Measurements from ENCODE around the gene SGCA. TPM values are rescaled to one million over a fixed set of nuclear protein-coding genes. Genes with fewer than 3 reads are reported as not detected.
A peak's percentile ranks its signal among the peaks of the same experiment; 100 is the strongest.

The SGCA gene
- total RNA-seq, 2 experiments from 2014 or later: 0.57 to 1.1 TPM

GRCh38 chr17:50148226-50149090 lies 17.3 kb upstream of the SGCA start:
- H3K4me1 ChIP-seq (ENCODE audit: insufficient read depth, low read length, poor library complexity, severe bottlenecking): peaks cover 49% of the 10 kb centered on the region
- peak overlapping the region; percentile 87 for H3K27ac ChIP-seq (ENCODE audit: low read depth, low read length, poor library complexity, severe bottlenecking)
- BruUV-seq (replicated peaks): no TSS peak
- peaks cover 59% of the 10 kb centered on the region for H3K79me2 ChIP-seq (ENCODE audit: insufficient read depth, low read depth, low read length)
- H3K4me2 ChIP-seq (ENCODE audit: low read length): peak overlapping the region; percentile 95
- no peaks in the 10 kb centered on the region for H3K9me2 ChIP-seq (ENCODE audit: insufficient read depth, low read length)
- H4K20me1 ChIP-seq (ENCODE audit: insufficient read depth, low read length): peaks cover 22% of the 10 kb centered on the region
- H3K4me3 ChIP-seq (ENCODE audit: low read depth, low read length, poor library complexity, severe bottlenecking): peak overlapping the region; percentile 89
- CTCF ChIA-PET (ENCODE audit: unreplicated experiment): interaction anchor here (0.5 kb wide), 1 partner anchor 20 kb away, joined by 3 read pairs; no protein-coding TSS in a partner anchor
- H2AFZ ChIP-seq (ENCODE audit: low read length): no peak overlapping the region
- H3K36me3 ChIP-seq (ENCODE audit: insufficient read depth, low read length): peaks cover 55% of the 10 kb centered on the region
- no peaks in the 10 kb centered on the region for H3K9me3 ChIP-seq (ENCODE audit: low read length)
- intact Hi-C loops (cut with micrococcal nuclease; ENCODE audit: unreplicated experiment): no loop called here
- POLR2A ChIA-PET: no interaction called here
- peak; percentile 84 for DNase-seq (ENCODE audit: low spot score)
- TF ChIP-seq EZH2phosphoT487 (IDR thresholded peaks at IDR 0.05; ENCODE audit: borderline replicate concordance, low read depth, low read length): no peak
- TF ChIP-seq CTCF (conservative IDR thresholded peaks at IDR 0.05; ENCODE audit: low read length): no peak

GRCh38 chr17:50149091-50149416 lies 16.8 kb upstream of the SGCA start:
- ChIA-PET POLR2A (no interaction called here), CTCF (ENCODE audit: unreplicated experiment) (no interaction called here)
- H3K27ac ChIP-seq (ENCODE audit: low read depth, low read length, poor library complexity, severe bottlenecking): peak overlapping the region; percentile 87
- no peaks in the 10 kb centered on the region for H3K9me2 ChIP-seq (ENCODE audit: insufficient read depth, low read length)
- H3K4me2 ChIP-seq (ENCODE audit: low read length): peak overlapping the region; percentile 95
- H3K9me3 ChIP-seq (ENCODE audit: low read length): no peaks in the 10 kb centered on the region
- peaks cover 49% of the 10 kb centered on the region for H3K36me3 ChIP-seq (ENCODE audit: insufficient read depth, low read length)
- BruUV-seq (replicated peaks): no TSS peak
- peaks cover 50% of the 10 kb centered on the region for H3K4me1 ChIP-seq (ENCODE audit: insufficient read depth, low read length, poor library complexity, severe bottlenecking)
- H2AFZ ChIP-seq (ENCODE audit: low read length): no peak overlapping the region
- no peak for TF ChIP-seq EZH2phosphoT487 (IDR thresholded peaks at IDR 0.05; ENCODE audit: borderline replicate concordance, low read depth, low read length)
- no peak for TF ChIP-seq CTCF (conservative IDR thresholded peaks at IDR 0.05; ENCODE audit: low read length)
- H3K79me2 ChIP-seq (ENCODE audit: insufficient read depth, low read depth, low read length): peaks cover 59% of the 10 kb centered on the region
- H3K4me3 ChIP-seq (ENCODE audit: low read depth, low read length, poor library complexity, severe bottlenecking): peak overlapping the region; percentile 89
- H4K20me1 ChIP-seq (ENCODE audit: insufficient read depth, low read length): peaks cover 22% of the 10 kb centered on the region
- DNase-seq (ENCODE audit: low spot score): no peak
- intact Hi-C loops (cut with micrococcal nuclease; ENCODE audit: unreplicated experiment): no loop called here
